Measurements from ENCODE around the gene C1QA. TPM values are rescaled to one million over a fixed set of nuclear protein-coding genes. Genes with fewer than 3 reads are reported as not detected.

The C1QA gene
- polyA plus RNA-seq, 1 of the 3 experiments (the other 2 are of a cell fraction) = not detected

GRCh38 chr1:22629886-22630285 lies 6.5 kb upstream of the C1QA start:
- no peak overlapping the region for H3K9ac ChIP-seq
- no peak for DNase-seq
- no peaks in the 10 kb centered on the region for H3K9me2 ChIP-seq
- H3K27me3 ChIP-seq (ENCODE audit: insufficient read depth) = peaks cover 26% of the 10 kb centered on the region
- H3K9me3 ChIP-seq = no peaks in the 10 kb centered on the region
- no peaks in the 10 kb centered on the region for H3K36me3 ChIP-seq (replicated peaks in 1 of 2; ENCODE audit: control insufficient read depth in 1 of 2, insufficient read depth in 2 of 2, low read length in 1 of 2)
- H3F3A ChIP-seq (replicated peaks; ENCODE audit: insufficient read depth) = no peaks in the 10 kb centered on the region
- no peak overlapping the region for H3K4me2 ChIP-seq
- H3K79me2 ChIP-seq (ENCODE audit: insufficient read depth) = no peaks in the 10 kb centered on the region
- no peaks in the 10 kb centered on the region for H4K20me1 ChIP-seq (ENCODE audit: insufficient read depth)
- no peaks in the 10 kb centered on the region for H3K4me1 ChIP-seq (ENCODE audit: control insufficient read depth in 1 of 2, insufficient read depth in 2 of 2, low read depth in 1 of 2, low read length in 1 of 2)
- H3K4me3 ChIP-seq (ENCODE audit: low read depth in 2 of 2, low read length in 1 of 2) = no peak overlapping the region
- no peak overlapping the region for H3K27ac ChIP-seq (ENCODE audit: low read depth in 2 of 2, low read length in 1 of 2)
- POLR2A ChIA-PET = no interaction called here
- CTCF ChIA-PET = interaction anchor here (1.1 to 2.8 kb wide), 3 partner anchors 12 to 213 kb away, joined by 4 to 13 read pairs (median 7); no protein-coding TSS in a partner anchor
- TF ChIP-seq YY1 (IDR thresholded peaks at IDR 0.05; ENCODE audit: low read depth) = no peak
- TF ChIP-seq FOXJ3 (CRISPR knock-in tag; IDR thresholded peaks at IDR 0.05) = no peak
- no peak for TF ChIP-seq NFIC (IDR thresholded peaks at IDR 0.05; ENCODE audit: borderline replicate concordance)
- no peak for TF ChIP-seq RAD21 (IDR thresholded peaks at IDR 0.05; ENCODE audit: low read length)
- TF ChIP-seq CHD2 (IDR thresholded peaks at IDR 0.05; ENCODE audit: low read length, partially characterized antibody) = no peak
- TF ChIP-seq, protein P1, sequence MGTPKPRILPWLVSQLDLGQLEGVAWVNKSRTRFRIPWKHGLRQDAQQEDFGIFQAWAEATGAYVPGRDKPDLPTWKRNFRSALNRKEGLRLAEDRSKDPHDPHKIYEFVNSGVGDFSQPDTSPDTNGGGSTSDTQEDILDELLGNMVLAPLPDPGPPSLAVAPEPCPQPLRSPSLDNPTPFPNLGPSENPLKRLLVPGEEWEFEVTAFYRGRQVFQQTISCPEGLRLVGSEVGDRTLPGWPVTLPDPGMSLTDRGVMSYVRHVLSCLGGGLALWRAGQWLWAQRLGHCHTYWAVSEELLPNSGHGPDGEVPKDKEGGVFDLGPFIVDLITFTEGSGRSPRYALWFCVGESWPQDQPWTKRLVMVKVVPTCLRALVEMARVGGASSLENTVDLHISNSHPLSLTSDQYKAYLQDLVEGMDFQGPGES (IDR thresholded peaks at IDR 0.05; ENCODE audit: low read depth, low read length) = no peak
- no peak for TF ChIP-seq SIN3A (IDR thresholded peaks at IDR 0.05; ENCODE audit: borderline replicate concordance, low read depth, low read length)
- no peak for TF ChIP-seq SMC3 (IDR thresholded peaks at IDR 0.05; ENCODE audit: low read depth, low read length)
- TF ChIP-seq, protein P2, sequence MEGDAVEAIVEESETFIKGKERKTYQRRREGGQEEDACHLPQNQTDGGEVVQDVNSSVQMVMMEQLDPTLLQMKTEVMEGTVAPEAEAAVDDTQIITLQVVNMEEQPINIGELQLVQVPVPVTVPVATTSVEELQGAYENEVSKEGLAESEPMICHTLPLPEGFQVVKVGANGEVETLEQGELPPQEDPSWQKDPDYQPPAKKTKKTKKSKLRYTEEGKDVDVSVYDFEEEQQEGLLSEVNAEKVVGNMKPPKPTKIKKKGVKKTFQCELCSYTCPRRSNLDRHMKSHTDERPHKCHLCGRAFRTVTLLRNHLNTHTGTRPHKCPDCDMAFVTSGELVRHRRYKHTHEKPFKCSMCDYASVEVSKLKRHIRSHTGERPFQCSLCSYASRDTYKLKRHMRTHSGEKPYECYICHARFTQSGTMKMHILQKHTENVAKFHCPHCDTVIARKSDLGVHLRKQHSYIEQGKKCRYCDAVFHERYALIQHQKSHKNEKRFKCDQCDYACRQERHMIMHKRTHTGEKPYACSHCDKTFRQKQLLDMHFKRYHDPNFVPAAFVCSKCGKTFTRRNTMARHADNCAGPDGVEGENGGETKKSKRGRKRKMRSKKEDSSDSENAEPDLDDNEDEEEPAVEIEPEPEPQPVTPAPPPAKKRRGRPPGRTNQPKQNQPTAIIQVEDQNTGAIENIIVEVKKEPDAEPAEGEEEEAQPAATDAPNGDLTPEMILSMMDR (IDR thresholded peaks at IDR 0.05) = no peak
- no peak for TF ChIP-seq ELF1 (IDR thresholded peaks at IDR 0.05)
- TF ChIP-seq TCF12 (IDR thresholded peaks at IDR 0.05) = no peak
- TF ChIP-seq RXRA (IDR thresholded peaks at IDR 0.05; ENCODE audit: borderline replicate concordance, low read depth) = no peak
- TF ChIP-seq POLR2AphosphoS5 (IDR thresholded peaks at IDR 0.05; ENCODE audit: low read depth, low read length) = no peak
- no peak for TF ChIP-seq MXI1 (IDR thresholded peaks at IDR 0.05; ENCODE audit: low read depth, low read length)
- TF ChIP-seq, protein P3, sequence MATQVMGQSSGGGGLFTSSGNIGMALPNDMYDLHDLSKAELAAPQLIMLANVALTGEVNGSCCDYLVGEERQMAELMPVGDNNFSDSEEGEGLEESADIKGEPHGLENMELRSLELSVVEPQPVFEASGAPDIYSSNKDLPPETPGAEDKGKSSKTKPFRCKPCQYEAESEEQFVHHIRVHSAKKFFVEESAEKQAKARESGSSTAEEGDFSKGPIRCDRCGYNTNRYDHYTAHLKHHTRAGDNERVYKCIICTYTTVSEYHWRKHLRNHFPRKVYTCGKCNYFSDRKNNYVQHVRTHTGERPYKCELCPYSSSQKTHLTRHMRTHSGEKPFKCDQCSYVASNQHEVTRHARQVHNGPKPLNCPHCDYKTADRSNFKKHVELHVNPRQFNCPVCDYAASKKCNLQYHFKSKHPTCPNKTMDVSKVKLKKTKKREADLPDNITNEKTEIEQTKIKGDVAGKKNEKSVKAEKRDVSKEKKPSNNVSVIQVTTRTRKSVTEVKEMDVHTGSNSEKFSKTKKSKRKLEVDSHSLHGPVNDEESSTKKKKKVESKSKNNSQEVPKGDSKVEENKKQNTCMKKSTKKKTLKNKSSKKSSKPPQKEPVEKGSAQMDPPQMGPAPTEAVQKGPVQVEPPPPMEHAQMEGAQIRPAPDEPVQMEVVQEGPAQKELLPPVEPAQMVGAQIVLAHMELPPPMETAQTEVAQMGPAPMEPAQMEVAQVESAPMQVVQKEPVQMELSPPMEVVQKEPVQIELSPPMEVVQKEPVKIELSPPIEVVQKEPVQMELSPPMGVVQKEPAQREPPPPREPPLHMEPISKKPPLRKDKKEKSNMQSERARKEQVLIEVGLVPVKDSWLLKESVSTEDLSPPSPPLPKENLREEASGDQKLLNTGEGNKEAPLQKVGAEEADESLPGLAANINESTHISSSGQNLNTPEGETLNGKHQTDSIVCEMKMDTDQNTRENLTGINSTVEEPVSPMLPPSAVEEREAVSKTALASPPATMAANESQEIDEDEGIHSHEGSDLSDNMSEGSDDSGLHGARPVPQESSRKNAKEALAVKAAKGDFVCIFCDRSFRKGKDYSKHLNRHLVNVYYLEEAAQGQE (IDR thresholded peaks at IDR 0.05; ENCODE audit: low read depth, low read length) = no peak
- WGBS (ENCODE audit: low lambda C conversion rate) = 60% methylated on average over 2 of the region's 2 CpGs
- no peak overlapping the region for H2AFZ ChIP-seq (ENCODE audit: low read depth)
